RPMI7951 (cell line): ENCODE measurements around the gene JAK3. TPM values are rescaled to one million over a fixed set of nuclear protein-coding genes. Genes with fewer than 3 reads are reported as not detected.
"Not testable (repeated sequence)": the region's sequence is repeated elsewhere in the genome, so short reads cannot be mapped to it uniquely, and the experiment has no call there.

Experiments used
- DNase-seq: peaks from one replicate; pipeline ENCODE4 v3.0.0-alpha.2; 2012; ENCODE audit warnings: low read depth
- total RNA-seq: library from RNA; depleted of rRNA; stranded (reverse); fragments of >200 nt; shearing (Covaris generic); gene quantifications from 2 replicates; pipeline ENCODE4 v1.2.3, GENCODE V29; 2014; rRNA removed

JAK3 gene
- 0.59 and 1.3 TPM in 2 replicates for total RNA-seq

DNA sequence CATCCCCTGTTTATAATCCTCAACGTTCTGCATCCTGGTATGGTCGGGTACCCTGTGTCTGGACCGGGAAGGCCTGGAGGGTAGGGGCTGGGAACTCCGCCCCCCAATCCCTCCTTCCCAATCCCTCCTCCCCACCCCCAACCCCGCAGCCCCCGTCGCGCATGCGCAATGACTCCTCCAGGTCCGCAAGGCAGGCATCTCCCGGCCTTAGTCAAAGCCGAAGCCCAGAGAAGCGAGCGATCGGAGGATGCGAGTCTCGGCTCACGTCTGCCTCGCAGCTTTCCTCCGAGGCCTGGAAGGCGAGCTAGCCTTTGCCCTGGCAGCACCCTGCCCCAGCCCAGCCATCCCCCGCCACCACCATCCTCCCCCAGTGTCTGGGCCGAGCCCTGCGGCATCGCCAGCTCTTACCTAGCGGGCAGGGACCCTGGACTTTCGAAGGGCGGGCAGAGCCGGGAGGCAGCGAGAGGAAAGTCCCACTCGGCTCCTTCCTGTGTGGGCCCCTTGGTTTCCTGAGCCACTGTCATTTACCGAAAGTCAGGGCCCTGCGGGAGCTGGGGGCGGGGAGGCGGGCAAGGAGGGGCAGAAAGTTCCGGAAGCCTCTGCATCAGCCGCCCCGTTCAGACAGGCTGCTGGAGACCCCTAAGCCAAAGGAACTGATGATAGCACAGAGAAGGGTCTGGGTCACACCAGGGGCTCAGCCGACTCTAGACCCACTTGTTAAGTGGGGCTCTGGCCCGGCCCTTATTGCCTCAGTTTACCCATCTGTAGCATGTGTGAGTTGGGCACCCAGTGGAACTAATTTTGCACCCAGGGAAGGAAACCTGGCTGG is at the start of gene JAK3:
JAK3 (minus strand) TSS at position 445 of the 829 bp plus-strand sequence. CDS start 3,565 bp downstream, outside the sequence.
- peak; percentile 44 for DNase-seq

DNA sequence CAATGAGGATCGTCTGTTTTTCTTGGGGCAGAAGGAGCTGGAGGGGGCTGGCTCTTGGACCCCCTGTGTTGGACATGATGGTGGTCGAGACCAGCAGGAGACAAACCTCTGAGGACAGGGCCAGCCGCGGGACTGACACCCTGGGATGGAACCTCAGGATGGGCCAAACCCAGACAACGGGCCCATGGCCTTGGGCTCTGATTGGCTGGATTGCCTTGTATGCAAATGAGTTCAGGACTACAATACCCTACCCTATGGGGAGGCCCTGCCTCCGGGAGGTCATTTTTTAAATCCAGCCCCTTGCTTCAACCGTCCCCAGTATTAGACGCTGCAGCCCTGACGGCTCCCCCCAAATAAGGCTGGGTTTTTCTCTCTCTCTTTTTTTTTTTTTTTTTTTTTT is 46.0 kb upstream of the JAK3 start:
- DNase-seq, result no peak

DNA sequence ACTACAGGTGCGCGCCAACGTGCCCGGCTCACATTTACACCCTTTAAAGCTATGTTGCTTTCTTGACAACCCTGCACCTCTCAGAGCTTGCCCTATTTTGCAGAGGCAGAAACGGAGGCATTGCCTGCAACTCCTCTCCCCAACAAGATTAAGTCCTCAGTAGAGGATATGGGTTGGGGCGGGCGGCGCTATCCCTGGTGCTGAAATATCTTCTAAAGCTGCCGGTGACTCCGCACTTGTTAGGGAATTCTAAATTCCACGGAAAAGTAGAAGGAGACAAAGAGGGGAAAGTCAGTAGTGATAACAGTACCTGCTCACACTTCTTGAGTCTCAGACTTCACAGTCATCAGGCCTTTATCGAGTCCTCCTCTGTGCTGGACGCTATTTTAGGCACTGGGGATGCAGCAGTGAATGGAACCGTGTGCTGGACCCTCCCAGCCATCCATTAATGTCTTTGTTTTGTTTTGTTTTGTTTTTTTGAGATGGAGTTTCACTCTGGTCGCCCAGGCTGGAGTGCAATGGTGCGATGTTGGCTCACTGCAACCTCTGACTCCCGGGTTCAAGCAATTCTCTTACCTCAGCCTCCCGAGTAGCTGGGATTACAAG is 41.9 kb upstream of the JAK3 start:
- peak; percentile 55 for DNase-seq

DNA sequence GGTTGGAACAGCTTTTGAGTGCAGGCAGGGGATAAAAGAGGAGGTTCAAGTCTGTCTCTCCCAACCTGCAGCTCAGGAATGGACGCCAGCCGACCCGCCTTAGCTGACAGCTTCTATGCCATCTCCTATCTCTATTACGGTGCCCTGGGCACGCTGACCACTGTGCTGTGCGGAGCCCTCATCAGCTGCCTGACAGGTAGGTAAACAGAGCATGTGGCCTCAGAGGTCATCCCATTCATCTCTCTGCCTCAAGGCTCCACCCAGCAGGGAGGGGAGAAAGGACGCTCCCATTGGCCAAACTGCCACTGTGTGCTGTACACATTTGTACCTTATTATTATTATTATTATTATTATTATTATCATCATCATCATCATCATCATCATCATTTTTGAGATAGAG is 40.5 kb upstream of the JAK3 start:
- no peak for DNase-seq

DNA sequence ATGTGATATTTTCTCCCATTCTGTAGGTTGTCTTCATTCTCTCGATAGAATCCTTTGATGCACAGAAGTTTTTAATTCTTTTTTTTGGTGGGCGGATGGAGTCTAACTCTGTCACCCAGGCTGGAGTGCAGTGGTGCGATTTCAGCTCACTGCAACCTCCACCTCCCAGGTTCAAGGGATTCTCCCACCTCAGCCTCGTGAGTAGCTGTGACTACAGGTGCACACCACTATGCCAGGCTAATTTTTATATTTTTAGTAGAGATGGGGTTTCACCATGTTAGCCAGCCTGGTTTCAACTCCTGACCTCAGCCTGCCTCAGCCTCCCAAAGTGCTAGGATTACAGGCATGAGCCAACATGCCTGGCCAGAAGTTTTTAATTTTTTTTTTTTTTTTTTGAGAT is 39.4 kb upstream of the JAK3 start:
- not testable (repeated sequence) for DNase-seq

DNA sequence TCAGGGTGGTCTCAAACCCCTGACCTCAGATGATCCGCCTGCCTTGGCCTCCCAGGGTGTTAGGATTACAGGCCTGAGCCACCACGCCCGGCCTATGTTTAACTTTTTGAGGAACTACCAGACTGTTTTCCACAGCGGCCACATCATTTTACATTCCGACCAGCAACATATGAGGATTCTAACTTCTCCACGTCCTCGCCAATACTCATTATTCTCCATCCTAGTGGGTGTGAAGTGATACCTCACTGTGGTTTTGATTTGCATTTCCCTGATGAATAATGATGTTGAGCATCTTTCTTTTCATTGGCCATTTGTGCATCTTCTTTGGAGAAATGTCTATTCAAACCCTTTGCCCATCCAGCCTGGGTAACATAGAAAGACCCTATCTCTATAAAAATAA is 38.7 kb upstream of the JAK3 start:
- DNase-seq, result no peak

DNA sequence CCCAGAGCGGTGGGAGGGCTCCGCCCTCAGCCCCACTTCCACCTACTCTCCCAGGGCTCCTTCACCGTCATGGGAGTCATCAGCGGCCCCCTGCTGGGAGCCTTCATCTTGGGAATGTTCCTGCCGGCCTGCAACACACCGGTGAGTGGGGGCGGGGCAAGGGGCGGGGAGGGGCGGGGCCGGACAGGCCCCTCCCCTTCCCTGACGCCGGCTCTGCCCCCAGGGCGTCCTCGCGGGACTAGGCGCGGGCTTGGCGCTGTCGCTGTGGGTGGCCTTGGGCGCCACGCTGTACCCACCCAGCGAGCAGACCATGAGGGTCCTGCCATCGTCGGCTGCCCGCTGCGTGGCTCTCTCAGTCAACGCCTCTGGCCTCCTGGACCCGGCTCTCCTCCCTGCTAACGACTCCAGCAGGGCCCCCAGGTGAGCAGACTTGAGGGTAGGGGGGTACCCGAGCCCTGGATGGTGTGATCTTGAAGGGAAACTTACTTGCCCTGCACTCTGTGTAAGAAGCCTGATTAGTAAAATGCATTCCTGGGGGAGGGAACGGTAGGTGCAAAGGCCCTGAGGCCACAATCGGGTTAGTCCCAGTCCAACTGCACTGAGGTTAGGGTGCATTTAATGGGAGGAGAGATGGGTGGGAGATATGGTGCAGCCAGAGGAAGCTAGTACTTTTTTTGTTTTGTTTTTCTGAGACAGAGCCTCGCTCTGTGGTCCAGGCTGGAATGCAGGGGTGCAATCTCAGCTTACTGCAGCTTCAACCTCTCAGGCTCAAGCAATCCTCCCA is 36.0 kb upstream of the JAK3 start:
- no peak for DNase-seq

DNA sequence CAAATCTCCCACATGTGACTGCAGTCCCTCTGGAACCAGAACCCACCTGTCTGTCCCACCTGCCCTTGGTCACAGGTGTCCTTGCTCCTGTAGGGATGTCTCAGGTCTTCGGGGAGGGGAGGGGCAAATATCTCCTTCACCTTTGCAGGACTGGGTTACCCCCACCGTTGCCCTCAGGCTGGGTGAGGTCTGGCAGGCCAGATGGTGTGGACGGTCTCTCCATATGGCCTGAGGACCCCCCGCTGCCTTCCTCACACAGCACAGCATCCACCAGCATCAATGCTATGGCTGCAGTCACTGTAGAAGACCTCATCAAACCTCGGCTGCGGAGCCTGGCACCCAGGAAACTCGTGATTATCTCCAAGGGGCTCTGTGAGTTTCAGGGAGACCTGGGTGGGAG is 33.9 kb upstream of the JAK3 start:
- DNase-seq, result no peak

DNA sequence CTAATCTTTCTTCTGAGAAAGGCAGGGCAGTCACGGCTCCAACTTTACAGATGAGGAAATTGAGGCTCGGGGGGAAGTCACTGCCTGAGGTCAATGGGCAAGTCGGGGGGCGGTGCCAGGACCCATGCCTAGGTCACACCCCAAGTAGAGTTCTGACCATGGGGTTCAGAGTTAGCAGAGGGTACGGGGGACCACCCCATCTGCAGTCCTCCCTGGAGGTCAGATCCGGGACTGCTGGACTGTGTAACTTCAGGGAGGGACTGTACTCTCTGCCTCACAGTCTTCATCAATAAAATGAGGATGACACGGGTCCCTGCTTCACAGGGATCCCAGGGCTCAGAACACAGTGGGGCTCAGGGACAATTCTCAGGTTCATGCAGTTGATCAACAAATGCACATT is 31.7 kb upstream of the JAK3 start:
- no peak for DNase-seq

DNA sequence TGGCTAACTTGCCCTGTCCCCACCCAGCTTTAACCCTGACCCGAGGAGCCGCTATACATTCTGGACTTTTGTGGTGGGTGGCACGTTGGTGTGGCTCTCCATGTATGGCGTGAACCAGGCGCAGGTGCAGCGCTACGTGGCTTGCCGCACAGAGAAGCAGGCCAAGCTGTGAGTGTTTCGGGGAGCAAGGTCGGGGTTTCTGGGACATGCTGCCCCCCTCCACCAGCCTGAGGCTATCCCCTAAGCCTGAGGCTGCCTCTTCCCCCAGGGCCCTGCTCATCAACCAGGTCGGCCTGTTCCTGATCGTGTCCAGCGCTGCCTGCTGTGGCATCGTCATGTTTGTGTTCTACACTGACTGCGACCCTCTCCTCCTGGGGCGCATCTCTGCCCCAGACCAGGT is 29.9 kb upstream of the JAK3 start:
- DNase-seq, result no peak

DNA sequence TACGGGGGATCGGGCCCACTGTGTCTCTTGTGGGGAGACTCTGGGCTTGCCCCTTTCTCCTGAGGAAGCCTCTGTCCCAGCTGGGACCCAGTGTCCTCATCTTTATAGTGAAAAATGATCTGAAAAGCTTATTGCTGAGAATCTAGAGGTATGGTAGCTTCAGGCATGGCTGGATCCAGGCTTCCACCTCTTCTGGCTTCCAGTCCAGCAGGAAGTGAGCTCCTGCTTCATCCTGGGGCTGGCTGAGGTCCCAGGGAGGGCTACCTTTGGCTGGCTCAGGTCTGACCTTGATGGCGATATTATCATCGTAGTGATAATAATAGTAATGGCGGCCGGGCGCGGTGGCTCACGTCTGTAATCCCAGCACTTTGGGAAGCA is 27.0 kb upstream of the JAK3 start:
- no peak for DNase-seq

DNA sequence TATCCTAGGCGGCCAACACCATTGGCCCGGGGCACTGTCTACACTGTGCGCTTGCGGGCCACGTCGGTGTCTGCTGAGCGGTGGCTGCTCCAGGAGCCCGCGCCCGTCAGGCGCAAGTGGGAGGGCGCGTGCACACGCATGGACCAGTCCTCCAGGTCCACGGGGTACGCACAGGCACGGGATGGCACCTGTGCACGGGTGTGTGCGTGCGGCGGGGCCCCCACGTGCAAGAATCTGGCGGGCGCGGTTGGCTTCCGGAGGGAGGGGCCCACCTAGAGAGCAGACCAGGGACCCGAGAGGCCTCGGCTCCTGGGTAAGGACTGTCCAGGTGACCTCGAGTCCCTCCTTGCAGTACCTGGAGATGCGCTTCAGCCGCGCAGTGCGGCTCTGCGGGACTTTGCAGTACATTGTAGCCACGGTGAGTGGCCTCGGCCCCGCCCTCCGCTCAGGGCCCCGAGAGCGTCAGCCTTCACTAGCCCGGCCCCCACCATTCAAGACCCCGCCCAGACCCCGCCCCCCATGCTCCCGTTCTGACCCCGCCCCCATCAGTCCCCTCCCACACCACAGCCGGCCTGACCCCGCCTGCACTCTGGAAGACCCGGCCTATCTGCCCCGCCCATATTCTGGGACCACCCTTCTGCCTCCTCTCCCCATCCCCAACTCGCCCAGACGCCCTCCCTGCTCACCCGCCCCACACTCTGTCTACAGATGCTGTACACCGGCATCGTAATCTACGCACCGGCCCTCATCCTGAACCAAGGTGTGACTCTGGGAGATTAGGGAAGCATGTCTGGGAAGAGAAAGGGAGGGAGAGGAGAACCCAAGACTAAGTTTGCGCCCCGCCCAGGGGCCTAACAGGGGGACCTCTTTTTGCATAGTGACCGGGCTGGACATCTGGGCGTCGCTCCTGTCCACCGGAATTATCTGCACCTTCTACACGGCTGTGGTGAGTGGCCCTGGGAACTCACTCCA is 26.3 kb upstream of the JAK3 start:
- DNase-seq, result no peak

DNA sequence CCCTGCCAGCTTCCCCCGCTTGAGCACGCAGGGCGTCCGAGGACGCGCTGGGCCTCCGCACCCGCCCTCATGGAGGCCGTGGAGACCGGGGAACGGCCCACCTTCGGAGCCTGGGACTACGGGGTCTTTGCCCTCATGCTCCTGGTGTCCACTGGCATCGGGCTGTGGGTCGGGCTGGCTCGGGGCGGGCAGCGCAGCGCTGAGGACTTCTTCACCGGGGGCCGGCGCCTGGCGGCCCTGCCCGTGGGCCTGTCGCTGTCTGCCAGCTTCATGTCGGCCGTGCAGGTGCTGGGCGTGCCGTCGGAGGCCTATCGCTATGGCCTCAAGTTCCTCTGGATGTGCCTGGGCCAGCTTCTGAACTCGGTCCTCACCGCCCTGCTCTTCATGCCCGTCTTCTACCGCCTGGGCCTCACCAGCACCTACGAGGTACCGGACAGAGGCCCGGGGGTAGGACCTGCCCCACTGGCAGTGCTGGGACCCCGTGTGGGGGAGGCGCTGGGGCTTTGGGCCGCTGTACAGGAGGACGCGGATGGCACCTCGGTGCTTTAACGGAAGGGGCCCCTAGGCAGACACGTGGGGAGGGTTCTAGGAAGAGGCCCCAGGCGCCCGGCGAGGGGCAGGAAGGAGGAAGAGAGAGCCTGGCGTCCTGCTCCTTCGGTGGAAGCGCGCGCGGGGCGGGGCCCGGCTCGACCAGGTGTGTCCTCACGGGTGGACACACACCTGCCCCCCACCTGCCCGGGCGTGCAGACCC is 24.6 kb upstream of the JAK3 start:
- no peak for DNase-seq

DNA sequence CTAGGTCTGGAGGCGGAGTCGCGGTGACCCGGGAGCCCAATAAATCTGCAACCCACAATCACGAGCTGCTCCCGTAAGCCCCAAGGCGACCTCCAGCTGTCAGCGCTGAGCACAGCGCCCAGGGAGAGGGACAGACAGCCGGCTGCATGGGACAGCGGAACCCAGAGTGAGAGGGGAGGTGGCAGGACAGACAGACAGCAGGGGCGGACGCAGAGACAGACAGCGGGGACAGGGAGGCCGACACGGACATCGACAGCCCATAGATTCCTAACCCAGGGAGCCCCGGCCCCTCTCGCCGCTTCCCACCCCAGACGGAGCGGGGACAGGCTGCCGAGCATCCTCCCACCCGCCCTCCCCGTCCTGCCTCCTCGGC is 24.1 kb upstream of the JAK3 start, which contains the start of gene SLC5A5:
SLC5A5 (plus strand) TSS at position 68 of the 373 bp plus-strand sequence. CDS start 375 bp downstream, outside the sequence.
- DNase-seq, result no peak

DNA sequence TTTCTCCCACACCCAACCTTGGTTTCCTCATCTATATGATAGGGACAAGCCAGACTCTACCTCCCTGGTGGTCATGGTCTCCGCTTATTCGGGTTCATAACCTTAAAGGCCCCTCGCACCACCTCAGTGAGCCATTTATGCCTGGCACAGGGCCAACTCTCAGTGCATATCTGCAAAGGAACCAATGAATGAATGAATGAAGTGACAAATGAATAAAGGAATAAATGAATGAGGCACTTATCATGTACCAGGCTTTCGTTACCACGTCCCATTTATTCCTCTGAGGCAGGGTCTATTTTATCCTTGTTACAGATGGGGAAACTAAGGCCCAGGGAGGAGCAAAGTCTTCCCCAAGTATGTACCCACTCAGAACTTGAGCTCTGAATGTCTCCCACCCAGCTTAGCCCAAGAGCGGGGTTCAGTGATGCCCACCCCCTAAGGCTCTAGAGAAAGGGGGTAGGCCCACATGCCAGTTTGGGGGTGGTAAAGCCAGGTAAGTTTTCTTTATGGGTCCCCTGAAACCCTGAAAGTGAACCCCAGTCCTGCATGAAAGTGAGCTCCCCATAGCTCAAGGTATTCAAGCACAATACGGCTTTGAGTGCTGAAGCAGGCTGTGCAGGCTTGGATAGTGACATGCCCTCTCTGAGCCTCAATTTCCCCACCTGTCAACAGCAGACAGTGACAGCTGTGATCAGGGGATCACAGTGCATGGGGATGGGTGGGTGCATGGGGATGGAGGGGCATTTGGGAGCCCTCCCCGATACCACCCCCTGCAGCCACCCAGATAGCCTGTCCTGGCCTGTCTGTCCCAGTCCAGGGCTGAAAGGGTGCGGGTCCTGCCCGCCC is 23.5 kb upstream of the JAK3 start:
- no peak for DNase-seq

DNA sequence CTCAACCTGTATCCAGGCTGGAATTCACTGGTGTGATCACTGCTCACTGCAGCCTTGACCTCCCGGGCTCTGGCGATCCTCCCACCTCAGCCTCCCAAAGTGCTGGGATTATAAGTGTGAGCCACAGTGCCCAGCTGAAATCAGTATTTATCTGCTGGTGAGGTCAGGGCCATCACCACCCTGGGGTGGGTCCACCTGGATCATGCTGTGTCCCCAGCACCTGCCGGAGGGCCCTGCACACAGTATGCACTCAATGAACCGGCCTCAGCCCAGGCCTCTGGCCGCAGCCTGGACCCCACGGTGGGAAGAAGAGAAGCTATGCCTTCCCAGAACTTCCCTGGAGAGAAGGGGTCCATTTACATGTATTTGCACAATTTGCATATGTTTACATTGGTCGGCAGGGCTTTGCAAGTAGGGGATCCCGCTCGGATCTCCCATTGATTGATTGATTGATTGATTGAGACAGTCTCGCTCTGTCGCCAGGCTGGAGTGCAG is 21.4 kb upstream of the JAK3 start:
- no peak for DNase-seq

DNA sequence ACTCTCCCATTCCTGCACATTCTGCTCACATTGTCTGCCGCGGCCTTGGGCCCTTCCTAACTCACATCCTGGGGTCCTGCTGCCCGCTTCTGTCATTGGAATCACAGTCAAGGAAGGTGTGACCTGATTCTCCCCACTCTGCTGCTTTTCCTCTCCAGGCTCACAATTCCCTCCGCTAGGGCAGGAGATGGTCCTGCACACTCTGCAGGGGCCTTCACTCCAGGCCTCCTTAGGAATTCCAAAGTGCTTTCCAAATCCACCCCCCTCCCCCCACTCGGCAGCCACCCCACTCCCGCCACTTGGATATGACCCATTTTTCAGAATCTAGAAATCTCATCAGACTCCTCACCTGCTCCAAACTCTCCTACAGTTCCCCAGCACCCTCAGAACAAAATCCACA is 20.9 kb upstream of the JAK3 start:
- no peak for DNase-seq

DNA sequence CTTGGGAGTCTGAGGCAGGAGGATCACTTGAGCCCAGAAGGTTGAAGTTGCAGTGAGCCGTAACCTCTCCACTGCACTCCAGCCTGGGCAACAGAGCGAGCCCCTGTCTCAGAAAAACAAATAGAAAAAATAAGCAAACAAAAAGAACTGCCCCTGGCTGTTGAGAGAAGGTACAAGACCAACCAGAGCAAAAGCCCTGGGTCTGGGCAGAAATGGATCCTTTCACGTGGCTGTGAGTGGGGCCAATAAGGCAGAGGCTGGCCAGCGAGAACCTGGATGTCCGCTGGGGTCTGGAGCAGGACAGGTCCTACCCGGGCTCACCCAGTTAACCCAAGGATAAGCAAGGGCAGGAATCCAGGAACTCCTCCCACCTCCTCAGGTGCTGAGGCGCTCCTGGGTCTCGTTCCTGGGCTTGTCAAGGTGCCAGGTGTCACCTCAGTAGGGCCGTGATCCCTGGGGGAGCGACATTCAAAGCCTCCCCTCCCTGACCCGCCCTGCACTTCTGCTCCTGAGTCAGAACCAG is 19.2 kb upstream of the JAK3 start:
- no peak for DNase-seq

DNA sequence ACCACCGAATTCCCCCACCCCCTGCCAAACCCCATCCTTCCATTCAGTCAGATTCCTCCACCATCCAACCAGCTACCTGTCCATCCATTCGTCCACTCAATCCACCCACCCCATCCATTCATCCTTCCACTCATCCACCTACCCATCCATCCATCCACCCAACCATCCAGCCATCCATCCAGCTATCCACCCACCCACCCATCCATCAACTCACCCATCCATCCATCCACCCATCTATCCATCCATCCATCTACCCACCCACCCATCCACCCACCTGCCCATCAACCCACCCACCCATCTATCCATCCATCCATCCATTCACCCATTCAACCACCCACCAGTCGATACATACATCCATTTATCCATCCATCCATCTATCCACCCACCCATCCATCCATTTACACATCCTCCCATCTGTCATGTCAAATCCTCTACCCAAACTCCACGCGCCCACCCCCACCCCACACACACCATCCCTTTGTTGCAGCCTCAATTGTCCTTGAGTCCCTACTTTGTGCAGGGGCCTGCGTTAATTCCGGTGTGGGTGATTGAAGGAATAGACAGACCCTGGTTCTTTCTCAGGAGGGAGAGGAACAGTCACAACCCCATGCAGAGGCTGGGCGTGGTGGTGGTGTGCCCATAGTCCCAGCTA is 18.7 kb upstream of the JAK3 start:
- no peak for DNase-seq
